Activated CD8-positive, alpha-beta memory T cell treated with anti-CD3 and anti-CD28 coated beads, Interleukin-2, amount 50 U/mL, for 24 hours (primary cell): Measurements from ENCODE around the gene TBXAS1.

ENCODE experiments used
- DNase-seq: peaks from one replicate; pipeline ENCODE4 v3.0.0-alpha.2; 2020; ENCODE audit errors: extremely low read depth

The TBXAS1 gene

GRCh38 chr7:139854124-139854511 is 25.1 kb downstream of the TBXAS1 start:
- DNase-seq, result no peak

- DNase-seq, result no peak
These were observed 25.9 kb downstream of the TBXAS1 start for GRCh38 chr7:139854803-139855497.

- no peak for DNase-seq
These were observed 26.6 kb downstream of the TBXAS1 start for GRCh38 chr7:139855498-139856270.

DNA sequence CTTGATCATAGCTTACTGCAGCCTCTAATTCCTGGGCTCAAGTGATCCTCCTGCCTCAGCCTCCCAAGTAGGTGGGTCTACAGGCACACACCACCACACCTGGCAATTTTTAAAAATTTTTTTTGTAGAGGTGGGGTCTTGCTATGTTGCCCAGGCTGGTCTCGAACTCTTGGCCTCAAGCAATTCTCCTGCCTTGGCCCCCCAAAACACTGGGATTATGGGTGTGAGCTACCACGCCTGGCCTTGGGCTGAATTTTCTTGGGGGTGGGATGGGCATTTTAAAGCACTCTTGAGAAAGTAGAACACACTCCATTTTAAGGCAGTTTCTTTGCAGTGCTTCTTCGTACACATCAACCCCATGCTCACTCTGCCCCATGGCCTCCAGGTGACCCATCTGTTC is 28.7 kb downstream of the TBXAS1 start:
- no peak for DNase-seq

DNA sequence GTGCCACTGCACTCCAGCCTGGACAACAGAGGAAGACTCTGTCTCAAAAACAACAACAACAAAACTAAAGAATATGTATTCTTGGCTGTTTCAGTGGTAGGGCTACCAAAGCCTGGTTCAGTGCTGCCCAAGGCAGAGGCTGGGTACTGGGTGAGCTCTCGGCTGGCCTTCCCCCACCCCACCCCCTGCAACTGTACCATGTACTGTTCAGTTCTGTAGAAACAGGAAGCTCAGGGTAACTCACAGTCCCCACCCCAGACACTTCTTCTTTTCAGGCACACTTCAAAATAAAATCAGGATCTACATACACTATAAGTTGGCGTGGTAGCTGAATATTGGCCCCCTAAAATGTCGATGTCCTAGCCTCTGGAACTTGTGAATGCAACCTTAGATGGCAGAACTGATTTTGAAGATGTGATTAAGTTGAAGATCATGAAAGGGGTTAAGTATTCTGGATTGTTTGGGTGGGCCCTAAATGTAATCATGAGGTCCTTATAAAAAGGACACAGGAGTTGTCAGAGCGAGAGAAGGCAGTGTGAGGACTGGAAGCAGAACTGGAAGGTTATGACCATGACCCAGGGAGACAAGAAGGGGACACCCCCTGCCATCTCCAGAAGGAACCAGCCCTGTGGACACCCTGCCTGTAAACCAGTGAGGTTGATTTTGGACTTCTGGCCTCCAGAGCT is 31.2 kb downstream of the TBXAS1 start:
- DNase-seq, result no peak

DNA sequence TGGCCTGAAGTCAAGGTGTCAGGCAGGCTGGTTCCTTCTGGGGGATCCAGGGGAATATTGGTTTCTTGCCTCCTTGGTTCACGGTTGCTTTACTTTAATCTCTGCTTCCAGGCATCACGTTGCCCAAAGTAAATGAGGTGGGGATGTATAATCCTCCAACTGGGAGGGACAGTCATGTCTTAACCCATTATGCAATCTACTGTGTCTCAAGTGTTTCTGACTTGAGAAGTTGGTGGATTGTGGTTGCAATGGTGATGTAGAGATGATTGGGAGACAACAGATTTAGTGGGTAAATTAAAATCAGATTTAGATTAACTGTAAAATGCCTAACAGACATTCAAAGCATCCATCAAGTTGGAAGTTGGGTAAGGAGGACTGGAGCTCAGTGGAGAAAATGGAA is 32.7 kb downstream of the TBXAS1 start:
- no peak for DNase-seq

DNA sequence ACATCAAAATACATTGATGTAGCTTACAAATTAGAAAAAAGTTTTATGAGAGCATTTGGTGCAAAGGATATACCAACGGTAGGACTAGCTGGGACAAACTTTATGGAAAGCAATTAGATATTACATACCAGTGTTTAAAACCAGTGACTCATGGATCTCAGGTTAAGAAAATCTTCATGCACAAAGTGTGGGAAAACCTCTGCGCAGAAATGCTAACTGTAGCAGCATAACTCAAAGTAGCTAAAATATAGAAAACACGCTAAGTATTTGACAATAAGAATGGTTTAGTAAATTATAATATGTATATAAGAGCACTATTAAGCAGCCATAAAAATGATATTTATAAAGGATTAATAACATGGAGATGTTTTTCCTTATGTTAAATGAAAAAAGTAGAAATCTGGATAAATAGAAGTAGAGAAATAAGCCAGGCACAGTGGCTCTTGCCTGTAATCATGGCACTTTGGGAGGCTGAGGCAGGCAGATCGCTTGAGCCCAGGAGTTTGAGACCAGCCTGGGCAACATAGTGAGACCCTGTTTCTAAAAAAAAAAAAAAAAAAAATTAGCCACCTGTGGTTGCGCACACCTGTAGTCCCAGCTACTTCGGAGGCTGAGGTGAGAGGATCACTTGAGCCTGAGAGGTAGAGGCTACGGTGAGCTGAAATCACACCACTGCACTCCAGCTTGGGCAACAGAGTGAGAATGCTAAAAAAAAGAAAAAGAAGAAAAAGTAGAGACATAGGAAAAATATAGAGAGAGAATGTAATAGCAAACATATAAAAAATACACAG is 37.2 kb downstream of the TBXAS1 start:
- DNase-seq, result no peak

- DNase-seq, result no peak
These were observed 38.8 kb downstream of the TBXAS1 start for GRCh38 chr7:139867847-139868246.

GRCh38 chr7:139869886-139870285 is 40.8 kb downstream of the TBXAS1 start:
- no peak for DNase-seq

DNA sequence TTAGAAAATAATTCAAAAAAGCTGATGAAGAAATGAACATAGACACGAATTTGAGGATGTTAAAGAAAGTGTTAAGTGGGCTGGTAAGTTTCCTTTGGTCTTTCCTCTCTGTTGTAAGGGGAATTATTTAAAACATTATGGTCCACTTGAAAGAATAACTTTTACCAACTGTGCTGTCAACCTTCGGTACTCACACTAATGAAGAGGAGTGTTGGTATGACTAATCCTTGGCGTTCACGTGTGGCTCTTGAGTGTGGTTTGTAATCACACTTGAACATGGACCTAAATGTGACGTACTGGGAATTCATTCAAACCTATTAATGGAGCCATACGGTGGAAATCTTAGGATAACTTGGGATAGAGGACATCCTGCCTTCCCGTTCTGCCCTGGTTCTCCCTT is 41.3 kb downstream of the TBXAS1 start:
- no peak for DNase-seq

GRCh38 chr7:139871331-139871730 is 42.3 kb downstream of the TBXAS1 start:
- DNase-seq, result no peak

DNA sequence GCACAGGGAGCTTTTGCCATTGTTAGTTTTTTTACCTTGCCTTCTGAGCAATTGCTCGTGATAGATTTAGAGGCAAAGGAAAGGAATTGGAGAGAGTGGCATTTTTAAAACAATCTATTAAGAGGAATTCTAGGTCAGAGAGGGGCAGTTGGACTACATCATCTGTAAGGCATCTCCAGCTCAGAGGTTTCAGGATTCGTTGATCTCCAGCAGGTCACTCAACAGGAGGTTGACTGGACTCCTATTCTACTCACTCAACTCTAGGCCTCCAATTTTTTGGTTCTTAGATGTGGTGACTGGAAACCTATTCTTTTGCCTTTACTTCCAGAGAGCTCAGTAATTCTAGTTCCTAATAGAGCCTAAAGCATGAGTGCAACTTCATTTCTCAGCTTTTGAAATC is 42.8 kb downstream of the TBXAS1 start:
- no peak for DNase-seq

DNA sequence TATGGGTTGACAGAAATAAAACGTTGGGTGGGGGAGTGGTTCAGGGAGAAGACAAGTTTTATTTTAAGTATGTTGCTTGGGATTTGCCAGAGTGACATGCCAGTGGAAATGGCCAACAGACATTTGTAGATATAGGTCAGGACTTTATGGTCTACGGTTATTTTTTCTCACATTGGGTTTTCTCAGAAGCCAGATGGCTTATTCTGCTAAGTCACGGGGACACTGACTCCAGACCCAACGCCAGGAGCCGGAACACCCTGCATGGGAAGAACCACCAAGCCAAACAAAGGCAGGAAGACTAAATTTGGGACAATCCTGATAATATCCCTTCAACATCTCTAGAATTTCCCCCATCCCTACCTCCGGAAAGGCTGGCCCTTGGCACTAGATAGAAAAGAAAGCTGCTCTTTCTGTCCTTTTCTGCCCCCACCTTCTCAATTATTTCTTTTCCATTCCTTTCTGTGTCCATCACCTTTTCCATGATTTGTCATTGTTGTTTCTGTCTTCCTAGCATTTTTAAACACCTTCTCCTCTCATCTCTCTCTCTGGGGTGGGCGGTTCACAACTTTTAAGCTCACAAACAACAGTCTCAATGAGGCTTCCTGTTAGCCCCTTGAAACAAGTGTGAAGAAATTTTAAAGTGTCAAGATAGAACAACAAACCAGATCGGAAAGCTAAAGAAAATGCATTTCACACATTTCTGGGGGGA is 44.7 kb downstream of the TBXAS1 start:
- DNase-seq, result no peak

DNA sequence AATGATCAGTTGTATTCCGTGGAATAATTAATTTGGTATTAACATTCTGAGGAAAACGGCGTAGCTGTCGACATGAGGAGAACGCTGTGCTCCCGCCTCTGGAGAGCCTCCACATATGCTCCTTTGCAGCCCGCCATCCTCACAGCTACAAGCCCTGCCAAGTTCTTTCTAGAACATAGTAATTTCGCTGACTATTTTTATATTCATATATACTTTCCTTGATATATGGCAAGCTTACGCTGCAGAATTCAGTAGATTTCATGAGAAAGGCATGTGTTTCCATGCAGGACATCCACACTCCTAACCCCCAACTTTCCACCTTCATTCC is 45.2 kb downstream of the TBXAS1 start:
- no peak for DNase-seq

GRCh38 chr7:139875821-139876241 is 46.8 kb downstream of the TBXAS1 start:
- DNase-seq, result no peak

GRCh38 chr7:139876622-139877283 is 47.7 kb downstream of the TBXAS1 start:
- DNase-seq, result no peak

DNA sequence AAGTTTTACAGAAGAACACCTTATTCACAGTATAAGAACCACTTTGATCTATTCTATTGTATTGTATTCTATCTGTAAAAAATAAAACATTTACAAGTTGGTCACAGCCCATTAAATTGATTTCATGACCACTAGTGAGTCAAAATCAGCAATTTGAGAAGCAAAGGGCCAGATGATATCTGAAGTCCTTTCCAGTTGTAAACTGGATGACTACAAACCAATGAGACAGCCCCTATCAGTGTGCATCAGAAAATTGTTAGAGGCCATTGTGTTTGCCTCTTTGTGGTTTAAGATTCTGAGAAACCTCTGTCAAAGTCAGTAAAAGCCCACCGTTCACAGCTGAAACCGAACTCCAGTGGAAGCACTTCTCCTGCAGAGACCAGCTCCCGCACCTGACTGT is 54.8 kb downstream of the TBXAS1 start:
- DNase-seq, result no peak

DNA sequence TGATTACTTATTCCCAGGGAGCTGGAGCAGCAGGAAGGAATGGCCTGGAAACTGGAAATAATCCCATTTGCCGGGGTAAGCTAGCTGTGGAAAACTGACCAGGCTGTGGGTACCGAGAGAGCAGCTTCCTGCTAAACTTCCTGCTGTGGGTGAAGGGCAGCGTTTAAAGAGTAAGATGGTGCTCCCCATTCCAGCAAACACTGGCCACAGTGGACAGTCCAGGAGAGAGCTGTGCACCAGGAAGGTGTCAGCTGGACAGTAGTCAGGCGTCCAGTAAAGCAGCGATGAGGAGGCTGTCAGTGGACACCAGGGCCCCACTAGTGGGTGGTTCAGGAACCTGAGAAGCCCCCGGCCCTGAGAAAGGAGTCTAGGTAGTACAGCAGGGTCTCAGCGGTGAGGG is 55.4 kb downstream of the TBXAS1 start:
- no peak for DNase-seq

DNA sequence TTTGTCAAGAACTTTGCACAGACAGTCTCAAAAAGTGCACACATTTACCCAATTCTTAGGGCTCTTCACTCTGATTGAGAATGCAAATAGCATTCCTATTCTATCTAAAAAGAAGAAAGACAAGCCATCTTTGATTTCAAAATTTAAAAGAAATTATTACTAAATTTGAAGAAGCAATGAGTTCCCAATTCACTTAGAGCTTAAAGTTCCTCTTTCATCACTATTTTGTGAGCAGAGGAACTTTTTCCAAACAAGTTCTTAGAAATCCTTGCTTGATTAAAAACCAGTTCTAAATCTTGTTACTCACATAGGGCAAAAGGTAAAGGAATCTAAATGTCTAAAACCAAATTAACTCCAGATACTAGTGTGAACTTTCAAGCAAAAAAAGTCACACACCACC is 56.4 kb downstream of the TBXAS1 start:
- DNase-seq, result no peak

DNA sequence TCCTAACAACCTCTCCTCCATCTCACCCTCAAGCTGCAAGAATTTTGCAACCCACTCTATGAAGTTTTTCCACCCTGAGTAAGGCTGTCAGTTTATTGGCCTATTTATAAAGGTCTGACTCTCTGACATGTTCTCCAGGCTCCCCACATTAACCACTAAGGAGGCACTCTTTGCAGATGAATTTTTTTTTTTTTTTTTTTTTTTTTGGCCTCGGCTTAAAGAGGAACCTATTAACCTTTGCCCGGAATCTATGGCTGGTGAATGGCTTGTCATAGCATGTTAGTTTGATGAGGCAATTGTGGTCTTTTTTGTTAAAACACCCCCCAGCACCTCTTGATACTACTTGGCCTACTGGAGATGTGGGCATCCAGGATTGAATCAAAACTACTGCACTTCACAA is 57.1 kb downstream of the TBXAS1 start:
- no peak for DNase-seq

DNA sequence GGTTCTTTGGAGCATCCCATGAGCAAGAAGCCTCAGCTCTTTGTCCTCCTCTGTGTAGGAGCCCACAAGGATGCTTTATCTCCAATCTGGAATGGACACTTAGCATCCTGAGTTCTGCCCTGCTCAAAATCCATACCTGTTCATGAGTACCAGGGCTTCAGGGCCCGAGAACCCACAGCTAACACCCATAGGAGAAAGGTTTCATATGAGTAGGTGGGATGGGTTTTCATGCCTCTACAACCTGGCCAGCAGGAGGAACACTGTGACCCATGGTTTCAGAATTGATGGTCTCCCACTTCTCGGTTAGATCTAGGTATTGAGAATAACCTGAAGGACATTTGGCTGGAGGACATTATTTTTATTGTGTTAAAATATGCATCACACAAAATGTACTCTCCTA is 57.8 kb downstream of the TBXAS1 start:
- no peak for DNase-seq
